ENCODE data around the gene SLC35B4.

The SLC35B4 gene

GRCh38 chr7:134311807-134312206 lies 4.9 kb downstream of the SLC35B4 start:
- TF ChIP-seq, protein P1, sequence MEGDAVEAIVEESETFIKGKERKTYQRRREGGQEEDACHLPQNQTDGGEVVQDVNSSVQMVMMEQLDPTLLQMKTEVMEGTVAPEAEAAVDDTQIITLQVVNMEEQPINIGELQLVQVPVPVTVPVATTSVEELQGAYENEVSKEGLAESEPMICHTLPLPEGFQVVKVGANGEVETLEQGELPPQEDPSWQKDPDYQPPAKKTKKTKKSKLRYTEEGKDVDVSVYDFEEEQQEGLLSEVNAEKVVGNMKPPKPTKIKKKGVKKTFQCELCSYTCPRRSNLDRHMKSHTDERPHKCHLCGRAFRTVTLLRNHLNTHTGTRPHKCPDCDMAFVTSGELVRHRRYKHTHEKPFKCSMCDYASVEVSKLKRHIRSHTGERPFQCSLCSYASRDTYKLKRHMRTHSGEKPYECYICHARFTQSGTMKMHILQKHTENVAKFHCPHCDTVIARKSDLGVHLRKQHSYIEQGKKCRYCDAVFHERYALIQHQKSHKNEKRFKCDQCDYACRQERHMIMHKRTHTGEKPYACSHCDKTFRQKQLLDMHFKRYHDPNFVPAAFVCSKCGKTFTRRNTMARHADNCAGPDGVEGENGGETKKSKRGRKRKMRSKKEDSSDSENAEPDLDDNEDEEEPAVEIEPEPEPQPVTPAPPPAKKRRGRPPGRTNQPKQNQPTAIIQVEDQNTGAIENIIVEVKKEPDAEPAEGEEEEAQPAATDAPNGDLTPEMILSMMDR (IDR thresholded peaks at IDR 0.05; ENCODE audit: low read length, missing control alignments): no peak
- no peak for DNase-seq (ENCODE audit: low read depth)
- H3K4me3 ChIP-seq (replicated peaks; ENCODE audit: low read depth, low read length): no peak overlapping the region

GRCh38 chr7:134308548-134308947 lies 8.2 kb downstream of the SLC35B4 start:
- TF ChIP-seq, protein P1 (IDR thresholded peaks at IDR 0.05; ENCODE audit: low read length, missing control alignments): no peak
- H3K4me3 ChIP-seq (replicated peaks; ENCODE audit: low read depth, low read length): no peak overlapping the region
- no peak for DNase-seq (ENCODE audit: low read depth)

DNA sequence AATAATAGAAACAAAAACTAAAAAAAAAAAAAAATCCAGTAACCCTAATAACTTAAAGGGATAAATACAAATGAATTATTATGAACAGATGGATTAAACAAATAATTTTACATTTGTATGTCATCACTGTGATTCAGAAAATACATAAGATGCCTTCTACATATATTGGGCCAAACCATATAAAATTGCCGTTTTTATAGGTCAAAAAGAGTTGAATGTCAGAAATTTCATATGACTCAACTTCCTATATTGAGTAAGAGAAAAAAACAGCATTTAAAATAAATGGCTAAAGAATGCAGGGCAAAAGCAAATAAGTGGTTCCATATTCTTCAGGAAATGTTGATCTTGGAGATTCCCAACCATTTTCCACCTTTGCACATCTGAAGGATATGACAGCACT lies 9.4 kb downstream of the SLC35B4 start:
- DNase-seq (ENCODE audit: low read depth): no peak
- no peak overlapping the region for H3K4me3 ChIP-seq (replicated peaks; ENCODE audit: low read depth, low read length)

DNA sequence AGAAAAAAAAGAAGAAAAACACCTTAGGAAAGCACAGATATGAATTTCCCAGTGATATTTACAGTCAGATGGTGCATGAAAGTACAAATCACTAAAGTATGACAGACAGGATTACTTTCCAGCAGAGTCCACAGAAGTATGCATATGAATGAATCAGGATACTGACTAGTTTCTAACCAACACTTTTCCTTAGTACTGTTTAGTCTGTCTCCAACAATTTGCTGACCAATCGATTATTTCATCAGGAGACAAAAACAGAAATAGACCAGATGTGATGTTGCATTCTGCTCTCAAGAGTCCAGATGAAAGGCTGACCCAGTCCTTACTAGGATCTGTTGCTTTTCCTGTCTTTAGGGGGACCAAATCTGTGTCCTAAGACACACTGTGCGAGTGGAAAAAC lies 14.6 kb downstream of the SLC35B4 start:
- DNase-seq (ENCODE audit: low read depth): no peak
- H3K4me3 ChIP-seq (replicated peaks; ENCODE audit: low read depth, low read length): no peak overlapping the region
- TF ChIP-seq, protein P1 (IDR thresholded peaks at IDR 0.05; ENCODE audit: low read length, missing control alignments): no peak

More for the DNA sequence above, 9.4 kb downstream of the SLC35B4 start:
- TF ChIP-seq, protein P1 (IDR thresholded peaks at IDR 0.05; ENCODE audit: low read length, missing control alignments): no peak

DNA sequence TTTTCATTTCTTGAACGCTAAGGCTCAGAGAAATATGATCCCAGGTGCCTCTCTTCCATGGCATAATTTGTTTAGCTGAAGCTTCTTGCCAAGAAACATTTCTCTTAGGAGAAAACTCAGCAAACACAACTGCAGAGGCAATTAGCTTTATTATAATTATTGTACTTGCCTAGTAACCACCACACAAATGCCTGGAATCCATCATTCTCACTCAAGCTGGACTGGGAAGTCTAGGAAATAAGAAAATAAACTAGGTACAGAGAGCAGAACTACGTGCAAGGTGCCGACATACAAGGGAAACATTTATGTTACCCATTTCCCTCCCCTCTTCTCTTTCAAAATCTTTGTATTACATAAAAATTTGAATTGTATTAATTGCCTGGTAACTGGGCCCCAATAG lies 15.1 kb downstream of the SLC35B4 start:
- TF ChIP-seq, protein P1 (IDR thresholded peaks at IDR 0.05; ENCODE audit: low read length, missing control alignments): no peak
- no peak for DNase-seq (ENCODE audit: low read depth)
- H3K4me3 ChIP-seq (replicated peaks; ENCODE audit: low read depth, low read length): no peak overlapping the region

GRCh38 chr7:134300988-134301387 lies 15.7 kb downstream of the SLC35B4 start:
- DNase-seq (ENCODE audit: low read depth): no peak
- TF ChIP-seq, protein P1 (IDR thresholded peaks at IDR 0.05; ENCODE audit: low read length, missing control alignments): no peak
- no peak overlapping the region for H3K4me3 ChIP-seq (replicated peaks; ENCODE audit: low read depth, low read length)

- no peak for DNase-seq (ENCODE audit: low read depth)
- TF ChIP-seq, protein P1 (IDR thresholded peaks at IDR 0.05; ENCODE audit: low read length, missing control alignments): no peak
- no peak overlapping the region for H3K4me3 ChIP-seq (replicated peaks; ENCODE audit: low read depth, low read length)
Measured at GRCh38 chr7:134298902-134299683, 17.6 kb downstream of the SLC35B4 start.

Data from fibroblast of pulmonary artery (primary cell).